Measurements from ENCODE around the gene SYT2. TPM values are rescaled to one million over a fixed set of nuclear protein-coding genes. Genes with fewer than 3 reads are reported as not detected.
A peak's percentile ranks its signal among the peaks of the same experiment; 100 is the strongest.

The SYT2 gene
- total and polyA plus RNA-seq, 9 of the 15 experiments (the other 6 are each of a cell fraction or from before 2014, with no cell fraction given), result not detected

DNA sequence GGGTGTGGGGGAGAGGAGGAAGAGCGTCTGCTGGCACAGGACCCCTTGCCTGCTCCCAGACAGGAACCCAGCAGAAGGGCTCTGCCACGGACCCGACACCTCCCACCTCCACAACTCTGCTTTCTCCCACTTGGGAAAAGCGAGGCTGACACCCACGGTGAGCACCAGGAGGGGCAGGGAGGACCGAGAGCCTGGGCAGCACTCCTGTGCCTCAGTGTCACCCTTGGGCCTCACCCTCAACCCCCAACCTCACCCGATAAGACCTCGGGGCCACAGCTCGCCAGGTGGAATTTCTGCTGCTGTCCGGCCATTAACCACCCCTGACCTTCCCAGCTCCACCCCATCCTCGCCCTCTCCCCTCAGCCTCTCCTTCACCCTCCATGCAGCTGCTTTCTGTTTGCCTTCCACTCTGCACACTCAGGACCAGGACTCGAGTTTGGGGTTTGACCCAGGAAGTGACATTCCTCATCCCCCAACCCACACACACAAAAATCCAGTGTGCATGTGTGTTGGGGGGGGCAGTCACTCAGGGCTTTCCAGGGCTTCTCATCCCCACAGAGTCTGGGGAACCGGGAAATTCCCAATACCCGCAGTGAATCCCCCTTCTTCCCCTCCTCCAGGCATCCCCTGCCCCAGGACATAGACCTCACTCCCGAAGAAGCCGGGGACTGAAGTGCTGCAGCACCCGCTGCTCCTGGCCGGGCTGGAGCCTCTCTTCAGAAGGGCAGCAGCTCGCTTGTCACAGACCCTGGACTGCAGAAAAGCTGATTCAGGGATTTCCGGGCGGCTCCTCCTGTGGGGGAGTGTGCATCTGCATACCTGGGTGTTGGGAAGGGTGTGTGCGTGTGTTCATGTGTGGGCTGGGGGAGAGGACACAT is 65.8 kb downstream of the SYT2 start (continued):
- no peak for TF ChIP-seq BRCA1 (IDR thresholded peaks at IDR 0.05)
- no peak for TF ChIP-seq BRCA1 (CRISPR knock-in tag; IDR thresholded peaks at IDR 0.05)
- TF ChIP-seq, protein P1, sequence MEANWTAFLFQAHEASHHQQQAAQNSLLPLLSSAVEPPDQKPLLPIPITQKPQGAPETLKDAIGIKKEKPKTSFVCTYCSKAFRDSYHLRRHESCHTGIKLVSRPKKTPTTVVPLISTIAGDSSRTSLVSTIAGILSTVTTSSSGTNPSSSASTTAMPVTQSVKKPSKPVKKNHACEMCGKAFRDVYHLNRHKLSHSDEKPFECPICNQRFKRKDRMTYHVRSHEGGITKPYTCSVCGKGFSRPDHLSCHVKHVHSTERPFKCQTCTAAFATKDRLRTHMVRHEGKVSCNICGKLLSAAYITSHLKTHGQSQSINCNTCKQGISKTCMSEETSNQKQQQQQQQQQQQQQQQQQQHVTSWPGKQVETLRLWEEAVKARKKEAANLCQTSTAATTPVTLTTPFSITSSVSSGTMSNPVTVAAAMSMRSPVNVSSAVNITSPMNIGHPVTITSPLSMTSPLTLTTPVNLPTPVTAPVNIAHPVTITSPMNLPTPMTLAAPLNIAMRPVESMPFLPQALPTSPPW (CRISPR knock-in tag; IDR thresholded peaks at IDR 0.05), result no peak
- TF ChIP-seq ZNF384 (IDR thresholded peaks at IDR 0.05; ENCODE audit: low read depth, low read length), result no peak
- TF ChIP-seq, protein P2, sequence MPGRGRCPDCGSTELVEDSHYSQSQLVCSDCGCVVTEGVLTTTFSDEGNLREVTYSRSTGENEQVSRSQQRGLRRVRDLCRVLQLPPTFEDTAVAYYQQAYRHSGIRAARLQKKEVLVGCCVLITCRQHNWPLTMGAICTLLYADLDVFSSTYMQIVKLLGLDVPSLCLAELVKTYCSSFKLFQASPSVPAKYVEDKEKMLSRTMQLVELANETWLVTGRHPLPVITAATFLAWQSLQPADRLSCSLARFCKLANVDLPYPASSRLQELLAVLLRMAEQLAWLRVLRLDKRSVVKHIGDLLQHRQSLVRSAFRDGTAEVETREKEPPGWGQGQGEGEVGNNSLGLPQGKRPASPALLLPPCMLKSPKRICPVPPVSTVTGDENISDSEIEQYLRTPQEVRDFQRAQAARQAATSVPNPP (IDR thresholded peaks at IDR 0.05; ENCODE audit: borderline replicate concordance, insufficient read depth, insufficient read length), result no peak
- peak; percentile 83 for TF ChIP-seq C11orf30 (IDR thresholded peaks at IDR 0.05; ENCODE audit: low read depth)
- TF ChIP-seq KAT8 (IDR thresholded peaks at IDR 0.05; ENCODE audit: low read depth), result no peak
- peak; percentile 60; the same call in 1 of the 2 replicates for TF ChIP-seq EZH2 (IDR thresholded peaks at IDR 0.05; ENCODE audit: borderline replicate concordance, low read depth, low read length)
